ENCODE data around the gene KCND3. TPM values are rescaled to one million over a fixed set of nuclear protein-coding genes. Genes with fewer than 3 reads are reported as not detected.

The KCND3 gene
- total RNA-seq = 0.75 and 0.81 TPM in 2 replicates
- long read RNA-seq = 0 reads

GRCh38 chr1:111989531-111990025 lies at the start of gene KCND3:
Gene KCND3, minus strand, starts transcription at chr1:111989668.
- peak within 1 kb of the TSS; percentile 71 for H3K27ac Mint-ChIP-seq
- peaks cover 88% of the 10 kb centered on the region for H3K27me3 Mint-ChIP-seq
- H3K4me3 Mint-ChIP-seq (ENCODE audit: low read depth) = peak within 1 kb of the TSS; percentile 73
- H3K4me1 Mint-ChIP-seq (ENCODE audit: low read depth) = peaks cover 16% of the 10 kb centered on the region
- TF ChIP-seq CTCF (IDR thresholded peaks at IDR 0.05; ENCODE audit: unreplicated experiment) = no peak
- H3K36me3 Mint-ChIP-seq (ENCODE audit: insufficient read depth) = no peaks in the 10 kb centered on the region
- H3K9me3 Mint-ChIP-seq (ENCODE audit: low read depth) = no peaks in the 10 kb centered on the region
- no peak for DNase-seq (ENCODE audit: low spot score, unreplicated experiment)

GRCh38 chr1:112034277-112034676 lies 44.8 kb upstream of the KCND3 start:
- H3K9me3 Mint-ChIP-seq (ENCODE audit: low read depth) = no peaks in the 10 kb centered on the region
- H3K27me3 Mint-ChIP-seq = peaks cover 23% of the 10 kb centered on the region
- no peak overlapping the region for H3K27ac Mint-ChIP-seq
- H3K4me1 Mint-ChIP-seq (ENCODE audit: low read depth) = no peaks in the 10 kb centered on the region
- H3K4me3 Mint-ChIP-seq (ENCODE audit: low read depth) = no peak overlapping the region
- no peak for DNase-seq (ENCODE audit: low spot score, unreplicated experiment)
- TF ChIP-seq CTCF (IDR thresholded peaks at IDR 0.05; ENCODE audit: unreplicated experiment) = no peak
- no peaks in the 10 kb centered on the region for H3K36me3 Mint-ChIP-seq (ENCODE audit: insufficient read depth)

GRCh38 chr1:112033439-112034120 lies 44.1 kb upstream of the KCND3 start:
- Mint-ChIP-seq H3K9me3 (ENCODE audit: low read depth) (no peaks in the 10 kb centered on the region), H3K36me3 (ENCODE audit: insufficient read depth) (no peaks in the 10 kb centered on the region), H3K27me3 (peaks cover 24% of the 10 kb centered on the region), H3K27ac (no peak overlapping the region), H3K4me1 (ENCODE audit: low read depth) (no peaks in the 10 kb centered on the region), H3K4me3 (ENCODE audit: low read depth) (no peak overlapping the region)
- no peak for TF ChIP-seq CTCF (IDR thresholded peaks at IDR 0.05; ENCODE audit: unreplicated experiment)
- DNase-seq (ENCODE audit: low spot score, unreplicated experiment) = no peak

- Mint-ChIP-seq H3K9me3 (ENCODE audit: low read depth) (no peaks in the 10 kb centered on the region), H3K4me1 (ENCODE audit: low read depth) (no peaks in the 10 kb centered on the region), H3K27ac (no peak overlapping the region), H3K4me3 (ENCODE audit: low read depth) (no peak overlapping the region), H3K36me3 (ENCODE audit: insufficient read depth) (no peaks in the 10 kb centered on the region), H3K27me3 (peaks cover 15% of the 10 kb centered on the region)
- TF ChIP-seq CTCF (IDR thresholded peaks at IDR 0.05; ENCODE audit: unreplicated experiment) = no peak
- DNase-seq (ENCODE audit: low spot score, unreplicated experiment) = no peak
Observed at GRCh38 chr1:112030157-112030556, 40.7 kb upstream of the KCND3 start.

- no peak overlapping the region for H3K27ac Mint-ChIP-seq
- no peaks in the 10 kb centered on the region for H3K9me3 Mint-ChIP-seq (ENCODE audit: low read depth)
- no peaks in the 10 kb centered on the region for H3K36me3 Mint-ChIP-seq (ENCODE audit: insufficient read depth)
- H3K27me3 Mint-ChIP-seq = peaks cover 28% of the 10 kb centered on the region
- H3K4me1 Mint-ChIP-seq (ENCODE audit: low read depth) = no peaks in the 10 kb centered on the region
- no peak for DNase-seq (ENCODE audit: low spot score, unreplicated experiment)
- no peak overlapping the region for H3K4me3 Mint-ChIP-seq (ENCODE audit: low read depth)
- TF ChIP-seq CTCF (IDR thresholded peaks at IDR 0.05; ENCODE audit: unreplicated experiment) = no peak
Observed at GRCh38 chr1:112027696-112028095, 38.2 kb upstream of the KCND3 start.

Measured in progenitor cell of endocrine pancreas (in vitro differentiated cells).